H9 (cell line): Measurements from ENCODE around the gene KTN1. TPM values are rescaled to one million over a fixed set of nuclear protein-coding genes. Genes with fewer than 3 reads are reported as not detected.

Experiments used
- DNase-seq: peaks from one replicate; pipeline ENCODE4 v3.0.0-alpha.2; 2017
- H2AFZ ChIP-seq: one replicate; pipeline ENCODE4 v1.6.1; 2013; ENCODE audit warnings: mild to moderate bottlenecking, low read length, control low read depth, moderate library complexity
- H2AK5ac ChIP-seq: 2 replicates; pipeline ENCODE4 v1.6.1; 2013; ENCODE audit warnings: low read length, control low read depth, mixed read lengths; ENCODE audit not compliant: insufficient read length
- H2BK120ac ChIP-seq: one replicate; pipeline ENCODE4 v1.6.1; 2013; ENCODE audit warnings: low read depth, mild to moderate bottlenecking, low read length, control low read depth, inconsistent platforms; ENCODE audit not compliant: poor library complexity, severe bottlenecking
- H2BK12ac ChIP-seq: 2 replicates; pipeline ENCODE4 v1.6.1; 2013; ENCODE audit warnings: low read length, control low read depth, mixed read lengths, low read depth; ENCODE audit not compliant: insufficient read length
- H2BK15ac ChIP-seq: 2 replicates; pipeline ENCODE4 v1.6.1; 2013; ENCODE audit warnings: low read depth, low read length, control low read depth
- H2BK20ac ChIP-seq: one replicate; pipeline ENCODE4 v1.6.1; 2013; ENCODE audit warnings: low read depth, mild to moderate bottlenecking, low read length, control low read depth, inconsistent platforms; ENCODE audit not compliant: poor library complexity, severe bottlenecking
- H2BK5ac ChIP-seq: 2 replicates; pipeline ENCODE4 v1.6.1; 2013; ENCODE audit warnings: low read length, control low read depth, mixed read lengths; ENCODE audit not compliant: insufficient read length
- H3K14ac ChIP-seq: 2 replicates; pipeline ENCODE4 v1.6.1; 2013; ENCODE audit warnings: low read length, control low read depth; ENCODE audit not compliant: insufficient read depth
- H3K18ac ChIP-seq: 2 replicates; pipeline ENCODE4 v1.6.1; 2013; ENCODE audit warnings: low read depth, mild to moderate bottlenecking, mixed read lengths, low read length, control low read depth; ENCODE audit not compliant: insufficient read length
- H3K23ac ChIP-seq: 2 replicates; pipeline ENCODE4 v1.6.1; 2013; ENCODE audit warnings: low read length, control low read depth, mixed read lengths, low read depth; ENCODE audit not compliant: insufficient read length
- H3K23me2 ChIP-seq: 2 replicates; pipeline ENCODE4 v1.6.1; 2013; ENCODE audit warnings: low read depth, mild to moderate bottlenecking, mixed read lengths, low read length, control low read depth; ENCODE audit not compliant: insufficient read length, poor library complexity, severe bottlenecking
- H3K27ac ChIP-seq: 2 replicates; pipeline ENCODE4 v1.5.1; 2013; ENCODE audit warnings: low read length, control low read depth, mixed read lengths, low read depth; ENCODE audit not compliant: insufficient read length
- H3K27me3 ChIP-seq: 2 replicates; pipeline ENCODE4 v1.6.1; 2013; ENCODE audit warnings: low read length, control low read depth, inconsistent platforms; ENCODE audit not compliant: insufficient read depth
- H3K4ac ChIP-seq: 2 replicates; pipeline ENCODE4 v1.6.1; 2013; ENCODE audit warnings: low read depth, mild to moderate bottlenecking, control low read depth, inconsistent platforms, low read length, moderate library complexity
- H3K4me1 ChIP-seq: 2 replicates; pipeline ENCODE4 v1.6.1; 2013; ENCODE audit warnings: low read length, control low read depth, inconsistent platforms; ENCODE audit not compliant: insufficient read depth
- H3K4me2 ChIP-seq: 2 replicates; pipeline ENCODE4 v1.6.1; 2013; ENCODE audit warnings: low read length, control low read depth, mixed read lengths; ENCODE audit not compliant: insufficient read length, insufficient read depth
- H3K56ac ChIP-seq: 2 replicates; pipeline ENCODE4 v1.6.1; 2013; ENCODE audit warnings: low read depth, mild to moderate bottlenecking, mixed read lengths, low read length, control low read depth; ENCODE audit not compliant: insufficient read length
- H3K79me1 ChIP-seq: 2 replicates; pipeline ENCODE4 v1.6.1; 2013; ENCODE audit warnings: low read depth, mild to moderate bottlenecking, moderate library complexity, low read length, control low read depth, inconsistent platforms; ENCODE audit not compliant: insufficient read depth, poor library complexity, severe bottlenecking
- H3K79me2 ChIP-seq: 2 replicates; pipeline ENCODE4 v1.6.1; 2013; ENCODE audit warnings: low read length, control low read depth, inconsistent platforms; ENCODE audit not compliant: insufficient read depth
- H3K9ac ChIP-seq: 2 replicates; pipeline ENCODE4 v1.6.1; 2013; ENCODE audit warnings: low read length, control low read depth, mixed read lengths; ENCODE audit not compliant: insufficient read length; ENCODE audit errors: extremely low read depth
- H3K9me3 ChIP-seq: one replicate; pipeline ENCODE4 v1.6.1; 2013; ENCODE audit warnings: low read depth, low read length, inconsistent platforms; ENCODE audit not compliant: control insufficient read depth
- H3T11ph ChIP-seq: one replicate; pipeline ENCODE4 v1.6.1; 2013; ENCODE audit warnings: mild to moderate bottlenecking, low read length, control low read depth, inconsistent platforms
- H4K20me1 ChIP-seq: one replicate; pipeline ENCODE4 v1.6.1; 2013; ENCODE audit not compliant: control insufficient read depth, insufficient read length, insufficient read depth
- H4K5ac ChIP-seq: 2 replicates; pipeline ENCODE4 v1.6.1; 2013; ENCODE audit warnings: low read depth, mild to moderate bottlenecking, mixed read lengths, low read length, control low read depth; ENCODE audit not compliant: insufficient read length
- H4K8ac ChIP-seq: replicated peaks from 2 replicates; pipeline ENCODE4 v1.6.1; 2013; ENCODE audit warnings: low read length, control low read depth, mixed read lengths, low read depth; ENCODE audit not compliant: insufficient read length
- H4K91ac ChIP-seq: 2 replicates; pipeline ENCODE4 v1.6.1; 2013; ENCODE audit warnings: low read depth, mild to moderate bottlenecking, moderate library complexity, mixed read lengths, low read length, control low read depth; ENCODE audit not compliant: insufficient read length
- H3K27ac Mint-ChIP-seq, 3 experiments: 2 replicates in 2 of 3; 3 replicates in 1 of 3; pipeline ENCODE4 v1.8.0; 2020 to 2021; ENCODE audit warnings: mixed read lengths in 3 of 3, mild to moderate bottlenecking in 1 of 3, moderate library complexity in 1 of 3
- H3K27me3 Mint-ChIP-seq: 2 replicates; pipeline ENCODE4 v1.8.0; 2021; ENCODE audit warnings: low read depth, mild to moderate bottlenecking, moderate library complexity, mixed read lengths
- H3K36me3 Mint-ChIP-seq, 3 experiments: 2 replicates in 2 of 3; 3 replicates in 1 of 3; pipeline ENCODE4 v1.8.0; 2020 to 2021; ENCODE audit warnings: low read depth in 3 of 3, mixed read lengths in 3 of 3; ENCODE audit not compliant: insufficient read depth in 1 of 3
- H3K4me1 Mint-ChIP-seq, 2 experiments: 2 replicates each; pipeline ENCODE4 v1.8.0; 2020; ENCODE audit warnings: mixed read lengths in 2 of 2
- H3K4me3 Mint-ChIP-seq, 2 experiments: 2 replicates in 1 of 2; 3 replicates in 1 of 2; pipeline ENCODE4 v1.8.0; 2020 to 2021; ENCODE audit warnings: mild to moderate bottlenecking in 2 of 2, mixed read lengths in 2 of 2, moderate library complexity in 1 of 2
- H3K9me3 Mint-ChIP-seq, 2 experiments: 2 replicates in 1 of 2; 3 replicates in 1 of 2; pipeline ENCODE4 v1.8.0; 2020; ENCODE audit warnings: mild to moderate bottlenecking in 2 of 2, mixed read lengths in 2 of 2, moderate library complexity in 1 of 2
- CTCF ChIP-seq: fragments of 200-600 bp; sonication (generic); conservative IDR thresholded peaks from 3 replicates; pipeline ENCODE4 v1.8.0; 2021; ENCODE audit warnings: antibody characterized with exemption, mild to moderate bottlenecking
- WGBS: extraction: QIAGEN DNeasy Blood & Tissue Kit; methylation state at CpG from one replicate; pipeline ENCODE4 v1.1.7; 2013; ENCODE audit warnings: missing lambda C conversion rate, low lambda C conversion rate, mixed read lengths; ENCODE audit not compliant: insufficient read length; ENCODE audit errors: extremely low coverage; 5-methylcytosine and 5-hydroxymethylcytosine counted together
- total RNA-seq: library from RNA; stranded (reverse); gene quantifications from 2 replicates; pipeline ENCODE4 v1.2.1, GENCODE V29; 2021

KTN1 gene
- total RNA-seq, 1 experiment from 2014 or later: 128 TPM

GRCh38 chr14:55684956-55685584 lies 105.1 kb downstream of the KTN1 start:
- H3K9ac ChIP-seq: no peak overlapping the region
- no peaks in the 10 kb centered on the region for H3K4me1 ChIP-seq
- no peak overlapping the region for H3K4me2 ChIP-seq
- Mint-ChIP-seq H3K27me3 (no peaks in the 10 kb centered on the region), H3K9me3 (no peaks in the 10 kb centered on the region), H3K4me1 (peaks cover 6 to 9% of the 10 kb centered on the region in 2 experiments; a peak in 2 of 4 replicates), H3K4me3 (no peak overlapping the region), H3K36me3 (peaks cover 6 to 46% (median 29%) of the 10 kb centered on the region in 3 experiments; a peak in 5 of 7 replicates), H3K27ac (no peak overlapping the region)
- no peak overlapping the region for H4K8ac ChIP-seq
- no peaks in the 10 kb centered on the region for H3K9me3 ChIP-seq
- no peak overlapping the region for H3K27ac ChIP-seq
- H2BK20ac ChIP-seq: no peak overlapping the region
- no peak overlapping the region for H3K23ac ChIP-seq
- no peak overlapping the region for H3K14ac ChIP-seq
- H2AK5ac ChIP-seq: no peak overlapping the region
- H3K4ac ChIP-seq: no peak overlapping the region
- no peak overlapping the region for H2BK120ac ChIP-seq
- H2BK12ac ChIP-seq: no peak overlapping the region
- no peak overlapping the region for H4K5ac ChIP-seq
- H3K23me2 ChIP-seq: no peaks in the 10 kb centered on the region
- no peak for DNase-seq
- no peak overlapping the region for H4K91ac ChIP-seq
- TF ChIP-seq CTCF: no peak
- H3T11ph ChIP-seq: no peak overlapping the region
- no peak overlapping the region for H3K56ac ChIP-seq
- H4K20me1 ChIP-seq: no peaks in the 10 kb centered on the region
- no peaks in the 10 kb centered on the region for H3K79me1 ChIP-seq
- no CpG with 5 or more reads among the region's 8 CpGs for WGBS
- no peak overlapping the region for H2BK5ac ChIP-seq
- no peak overlapping the region for H2AFZ ChIP-seq
- H3K79me2 ChIP-seq: no peaks in the 10 kb centered on the region
- H3K18ac ChIP-seq: no peak overlapping the region
- no peak overlapping the region for H2BK15ac ChIP-seq
- H3K27me3 ChIP-seq: no peaks in the 10 kb centered on the region
